GM23338 (cell line): ENCODE measurements around the gene EEPD1. TPM values are rescaled to one million over a fixed set of nuclear protein-coding genes. Genes with fewer than 3 reads are reported as not detected.

ENCODE experiments used
- ATAC-seq: fragments of 200-7000 bp; cut with Tn5 transposase; 3 replicates; pipeline ENCODE4 v1.9.1; 2020
- DNase-seq: peaks from one replicate; pipeline ENCODE4 v3.0.0-alpha.2; 2015; ENCODE audit warnings: low spot score
- H2AFZ ChIP-seq: fragments of 200-600 bp; sonication (generic); 2 replicates; pipeline ENCODE4 v1.8.0; 2016; ENCODE audit warnings: antibody characterized with exemption, mild to moderate bottlenecking, moderate library complexity
- H3F3A ChIP-seq: fragments of 200-600 bp; sonication (generic); replicated peaks from 2 replicates; pipeline ENCODE4 v1.8.0; 2017; ENCODE audit warnings: antibody characterized with exemption, mixed run types, low read depth
- H3K27ac ChIP-seq: fragments of 200-600 bp; sonication (generic); 2 replicates; pipeline ENCODE4 v1.6.1; 2016; ENCODE audit warnings: low read depth
- H3K27me3 ChIP-seq: fragments of 200-600 bp; sonication (generic); 2 replicates; pipeline ENCODE4 v1.8.0; 2016; ENCODE audit warnings: mild to moderate bottlenecking, mixed run types, moderate library complexity; ENCODE audit not compliant: insufficient read depth
- H3K36me3 ChIP-seq: fragments of 200-600 bp; sonication (generic); 2 replicates; pipeline ENCODE4 v1.8.0; 2016; ENCODE audit warnings: mild to moderate bottlenecking; ENCODE audit not compliant: insufficient read depth
- H3K4me1 ChIP-seq: fragments of 200-600 bp; sonication (generic); 2 replicates; pipeline ENCODE4 v1.8.0; 2016; ENCODE audit warnings: mild to moderate bottlenecking, moderate library complexity; ENCODE audit not compliant: insufficient read depth
- H3K4me2 ChIP-seq: fragments of 200-600 bp; sonication (generic); 2 replicates; pipeline ENCODE4 v1.7.1; 2017; ENCODE audit warnings: mixed run types
- H3K4me3 ChIP-seq: fragments of 200-600 bp; sonication (generic); 2 replicates; pipeline ENCODE4 v1.6.1; 2016; ENCODE audit warnings: mixed run types
- H3K79me2 ChIP-seq: fragments of 200-600 bp; sonication (generic); replicated peaks from 2 replicates; pipeline ENCODE4 v1.8.0; 2017; ENCODE audit warnings: mild to moderate bottlenecking; ENCODE audit not compliant: insufficient read depth
- H3K9me2 ChIP-seq: fragments of 200-600 bp; sonication (generic); 2 replicates; pipeline ENCODE4 v1.8.0; 2017; ENCODE audit not compliant: insufficient read depth
- H4K20me1 ChIP-seq: fragments of 200-600 bp; sonication (generic); replicated peaks from 2 replicates; pipeline ENCODE4 v1.8.0; 2017; ENCODE audit warnings: mild to moderate bottlenecking; ENCODE audit not compliant: insufficient read depth
- H3K27ac Mint-ChIP-seq: 2 replicates; pipeline ENCODE4 v1.8.0; 2020; ENCODE audit warnings: inconsistent platforms, mild to moderate bottlenecking, moderate library complexity, mixed read lengths
- H3K27me3 Mint-ChIP-seq: 3 replicates; pipeline ENCODE4 v1.8.0; 2022; ENCODE audit warnings: low read depth, mild to moderate bottlenecking, moderate library complexity, mixed read lengths, inconsistent platforms; ENCODE audit not compliant: insufficient read depth, poor library complexity
- H3K36me3 Mint-ChIP-seq: 3 replicates; pipeline ENCODE4 v1.8.0; 2021; ENCODE audit warnings: low read depth, mild to moderate bottlenecking, inconsistent platforms, moderate library complexity, mixed read lengths
- H3K4me1 Mint-ChIP-seq: 3 replicates; pipeline ENCODE4 v1.8.0; 2020; ENCODE audit warnings: mild to moderate bottlenecking, inconsistent platforms, mixed read lengths
- H3K4me3 Mint-ChIP-seq: 3 replicates; pipeline ENCODE4 v1.8.0; 2021; ENCODE audit warnings: moderate library complexity, mild to moderate bottlenecking, inconsistent platforms, mixed read lengths
- H3K9me3 Mint-ChIP-seq: 3 replicates; pipeline ENCODE4 v1.8.0; 2020; ENCODE audit warnings: moderate library complexity, mild to moderate bottlenecking, inconsistent platforms, mixed read lengths
- CTCF ChIP-seq, 2 experiments: fragments of 200-600 bp in 1 of 2; sonication (generic) in 1 of 2; conservative IDR thresholded peaks; 2 replicates each; pipeline versions ENCODE4 v1.5.1 to v1.6.1; 2016 to 2017; ENCODE audit warnings: antibody characterized with exemption in 2 of 2, low read depth in 2 of 2, mild to moderate bottlenecking in 2 of 2, moderate library complexity in 1 of 2
- ETS1 ChIP-seq: IDR thresholded peaks from 2 replicates; pipeline ENCODE4 v1.6.1; 2016; ENCODE audit warnings: antibody characterized with exemption
- EZH2phosphoT487 ChIP-seq: fragments of 200-600 bp; sonication (generic); IDR thresholded peaks from one replicate; pipeline ENCODE4 v1.8.1; 2018; ENCODE audit warnings: antibody characterized with exemption; ENCODE audit not compliant: unreplicated experiment
- JUNB ChIP-seq: IDR thresholded peaks from one replicate; pipeline ENCODE4 v1.6.1; 2016; ENCODE audit warnings: antibody characterized with exemption; ENCODE audit not compliant: unreplicated experiment
- NANOG ChIP-seq: IDR thresholded peaks from 2 replicates; pipeline ENCODE4 v1.6.1; 2016; ENCODE audit warnings: antibody characterized with exemption, borderline replicate concordance
- POLR2AphosphoS5 ChIP-seq: IDR thresholded peaks from 2 replicates; pipeline ENCODE4 v1.6.1; 2016; ENCODE audit warnings: antibody characterized with exemption, low read depth
- STAT1 ChIP-seq: IDR thresholded peaks from one replicate; pipeline ENCODE4 v1.6.1; 2016; ENCODE audit warnings: antibody characterized with exemption; ENCODE audit not compliant: unreplicated experiment
- ZNF331 ChIP-seq: fragments of 250-450 bp; sonication (Bioruptor Pico); IDR thresholded peaks from 2 replicates; pipeline ENCODE4 v1.5.0; 2020; ENCODE audit warnings: low read depth, mild to moderate bottlenecking, moderate library complexity
- ZNF462 ChIP-seq: fragments of 250-450 bp; sonication (Bioruptor Pico); IDR thresholded peaks from 2 replicates; pipeline ENCODE4 v1.5.0; 2020; ENCODE audit warnings: mild to moderate bottlenecking, moderate library complexity
- polyA plus RNA-seq: library from polyadenylated mRNA; unstranded; fragments of >200 nt; fragmentation: Nextera tagmentation; extraction: Ambion mirVana; gene quantifications from 2 replicates; pipeline ENCODE4 v1.2.1, GENCODE V29; 2016
- total RNA-seq: library from RNA; depleted of rRNA; stranded (reverse); fragments of >200 nt; shearing (Covaris generic); gene quantifications from 2 replicates; pipeline ENCODE4 v1.2.3, GENCODE V29; 2014

EEPD1 gene
- total and polyA plus RNA-seq, 2 experiments from 2014 or later: 4.1 to 17.1 TPM

- no peak overlapping the region for H3K4me3 ChIP-seq
- H3K4me2 ChIP-seq: no peak overlapping the region
- H3K9me3 Mint-ChIP-seq: no peaks in the 10 kb centered on the region
- H3K79me2 ChIP-seq: no peaks in the 10 kb centered on the region
- H3K4me1 ChIP-seq: no peaks in the 10 kb centered on the region
- H3K27me3 Mint-ChIP-seq: no peaks in the 10 kb centered on the region
- H4K20me1 ChIP-seq: no peaks in the 10 kb centered on the region
- DNase-seq (no peak), ATAC-seq (no peak)
- H3K4me1 Mint-ChIP-seq: peaks cover 3% of the 10 kb centered on the region; the same call in 2 of the 3 replicates
- H3F3A ChIP-seq: no peaks in the 10 kb centered on the region
- H3K9me2 ChIP-seq: no peaks in the 10 kb centered on the region
- H3K27ac ChIP-seq: no peak overlapping the region
- no peaks in the 10 kb centered on the region for H3K36me3 Mint-ChIP-seq
- H3K4me3 Mint-ChIP-seq: no peak overlapping the region
- no peak overlapping the region for H2AFZ ChIP-seq
- H3K27ac Mint-ChIP-seq: no peak overlapping the region
- no peaks in the 10 kb centered on the region for H3K27me3 ChIP-seq
- TF ChIP-seq JUNB: no peak
- no peak for TF ChIP-seq NANOG
- no peaks in the 10 kb centered on the region for H3K36me3 ChIP-seq
These were observed 21.6 kb upstream of the EEPD1 start for GRCh38 chr7:36131499-36131898.

- ATAC-seq: no peak
- Histone ChIP-seq H3K4me2 (no peak overlapping the region), H3K4me3 (no peak overlapping the region), H3K27me3 (no peaks in the 10 kb centered on the region), H3K9me2 (no peaks in the 10 kb centered on the region), H3K27ac (no peak overlapping the region), H3F3A (no peaks in the 10 kb centered on the region), H3K36me3 (no peaks in the 10 kb centered on the region), H4K20me1 (no peaks in the 10 kb centered on the region), H2AFZ (no peak overlapping the region), H3K79me2 (no peaks in the 10 kb centered on the region), H3K4me1 (no peaks in the 10 kb centered on the region)
- TF ChIP-seq STAT1: no peak
- peak in 1 of 2 experiments; percentile 43; a peak in 2 of 4 replicates for TF ChIP-seq CTCF (conservative IDR thresholded peaks at IDR 0.05; ENCODE audit: low read depth in 2 of 2)
- no peaks in the 10 kb centered on the region for H3K9me3 Mint-ChIP-seq
- H3K4me1 Mint-ChIP-seq: peaks cover 3% of the 10 kb centered on the region; the same call in 2 of the 3 replicates
- no peak overlapping the region for H3K4me3 Mint-ChIP-seq
- no peaks in the 10 kb centered on the region for H3K36me3 Mint-ChIP-seq
- no peak for DNase-seq
- no peak overlapping the region for H3K27ac Mint-ChIP-seq
- H3K27me3 Mint-ChIP-seq: peaks cover 1% of the 10 kb centered on the region
These were observed 21.0 kb upstream of the EEPD1 start for GRCh38 chr7:36132012-36132411.

GRCh38 chr7:36135700-36136099, 17.4 kb upstream of the EEPD1 start:
- peaks cover 1% of the 10 kb centered on the region for H3K27me3 Mint-ChIP-seq
- no peaks in the 10 kb centered on the region for H3K79me2 ChIP-seq
- H3K4me1 Mint-ChIP-seq: no peaks in the 10 kb centered on the region
- TF ChIP-seq ZNF462 (CRISPR knock-in tag) (no peak), ZNF331 (CRISPR knock-in tag) (no peak), EZH2phosphoT487 (no peak), JUNB (no peak), ETS1 (no peak), POLR2AphosphoS5 (no peak)
- H3K27ac ChIP-seq: no peak overlapping the region
- no peak overlapping the region for H3K4me3 ChIP-seq
- ATAC-seq (no peak), DNase-seq (no peak)
- H3K27me3 ChIP-seq: no peaks in the 10 kb centered on the region
- H3K4me2 ChIP-seq: no peak overlapping the region
- H3K36me3 Mint-ChIP-seq: no peaks in the 10 kb centered on the region
- no peak overlapping the region for H3K4me3 Mint-ChIP-seq
- H4K20me1 ChIP-seq: no peaks in the 10 kb centered on the region
- no peaks in the 10 kb centered on the region for H3K9me2 ChIP-seq
- H3K9me3 Mint-ChIP-seq: no peaks in the 10 kb centered on the region
- H3F3A ChIP-seq: no peaks in the 10 kb centered on the region
- no peak overlapping the region for H3K27ac Mint-ChIP-seq
- H2AFZ ChIP-seq: no peak overlapping the region
- no peaks in the 10 kb centered on the region for H3K36me3 ChIP-seq
- H3K4me1 ChIP-seq: no peaks in the 10 kb centered on the region
